NCI-H2081 (cell line): Measurements from ENCODE around the gene SLC17A4.
A peak's percentile ranks its signal among the peaks of the same experiment; 100 is the strongest.

Source experiments
- DNase-seq, 2 experiments: peaks; one replicate each; lab custom pipeline; 2025; lab: John Stamatoyannopoulos, UW

Gene SLC17A4

DNA sequence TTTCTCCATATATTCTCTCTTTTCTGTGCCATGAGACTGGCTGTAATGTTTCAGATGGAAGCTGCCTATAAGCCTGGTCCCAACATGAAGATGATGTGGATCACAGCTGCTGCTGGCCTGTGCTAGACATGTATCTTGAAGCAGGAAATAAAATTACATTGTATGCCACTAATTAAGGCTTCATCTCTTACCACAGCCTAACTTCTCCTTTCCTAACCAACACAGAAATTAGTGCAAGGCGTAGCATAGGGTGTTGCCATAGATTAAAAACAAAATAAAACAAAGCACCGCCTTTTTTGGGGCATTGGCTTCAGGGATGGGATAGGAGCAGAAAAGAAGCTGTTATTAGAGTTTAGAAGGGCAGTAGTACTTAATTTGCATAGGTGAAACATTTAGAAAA, 4.7 kb upstream of the SLC17A4 start:
- no peak for DNase-seq

- DNase-seq = peak in 1 of 2 experiments; percentile 8
Measured at GRCh38 chr6:25750906-25751305, 3.6 kb upstream of the SLC17A4 start.

DNA sequence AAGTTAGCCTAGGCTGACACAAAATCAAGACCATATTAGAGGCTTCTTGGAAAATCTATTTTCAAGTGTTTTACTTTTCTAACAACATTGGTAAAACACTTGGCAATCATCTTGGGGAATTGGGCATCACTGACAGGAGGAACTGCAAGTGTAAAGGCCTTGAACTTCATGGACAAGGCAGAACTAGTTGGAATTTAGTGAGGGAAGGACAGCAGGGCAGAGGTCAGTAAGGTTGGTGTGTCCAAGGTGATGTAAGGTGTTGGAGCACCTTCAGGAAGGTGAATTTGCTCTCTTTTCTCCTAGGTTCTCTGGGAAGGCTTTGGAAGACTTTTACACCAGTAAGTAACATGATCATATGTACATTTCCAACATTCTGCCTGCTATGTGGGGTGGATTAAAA, 1.5 kb upstream of the SLC17A4 start:
- DNase-seq = no peak

GRCh38 chr6:25755483-25755882, 941 bp downstream of the SLC17A4 start:
- DNase-seq = no peak

DNA sequence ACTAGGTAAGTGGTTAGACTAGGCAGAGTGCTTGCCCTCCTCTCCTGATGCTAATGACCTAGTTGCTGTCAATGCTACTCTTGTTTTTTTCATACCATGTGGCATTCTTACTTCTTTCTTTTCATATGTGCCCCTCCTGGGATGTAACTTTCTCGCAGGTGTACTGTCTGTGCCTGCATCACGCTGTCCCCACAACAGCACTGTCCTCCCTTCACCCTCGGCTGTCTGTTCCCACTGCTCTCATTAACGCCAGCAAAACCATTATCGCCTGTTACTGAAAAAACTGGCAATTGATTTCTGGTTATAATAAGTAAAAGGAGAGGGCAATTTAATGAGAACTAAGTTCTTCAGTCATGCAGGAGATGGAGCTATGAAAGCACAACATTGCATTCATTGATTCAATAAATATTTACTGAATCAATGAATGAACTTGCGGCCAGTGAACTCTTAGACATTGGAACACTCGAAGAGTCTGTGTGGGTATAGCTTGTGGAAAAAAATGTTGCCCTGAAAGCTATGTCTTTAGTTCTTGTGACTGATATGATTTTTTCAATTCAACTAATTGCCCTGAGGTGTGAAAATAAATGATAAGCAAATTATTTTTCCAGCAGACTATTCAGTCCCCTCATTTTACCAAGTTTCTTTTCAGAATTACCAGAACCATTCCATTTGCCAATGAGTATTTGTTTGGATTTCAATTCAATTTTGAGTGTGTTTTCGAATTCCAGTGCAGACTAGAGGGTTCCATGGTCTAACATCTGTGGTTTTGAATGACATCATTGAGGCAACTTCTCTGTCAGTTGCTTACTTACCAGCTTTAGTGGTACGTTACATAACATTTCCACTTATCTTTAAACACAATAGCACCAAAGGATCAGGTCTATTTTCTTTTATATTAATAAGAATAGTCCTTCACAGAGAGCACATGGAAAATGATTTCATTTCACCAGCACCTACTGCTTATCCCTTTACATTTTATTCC, 2.1 kb downstream of the SLC17A4 start:
- no peak for DNase-seq

DNA sequence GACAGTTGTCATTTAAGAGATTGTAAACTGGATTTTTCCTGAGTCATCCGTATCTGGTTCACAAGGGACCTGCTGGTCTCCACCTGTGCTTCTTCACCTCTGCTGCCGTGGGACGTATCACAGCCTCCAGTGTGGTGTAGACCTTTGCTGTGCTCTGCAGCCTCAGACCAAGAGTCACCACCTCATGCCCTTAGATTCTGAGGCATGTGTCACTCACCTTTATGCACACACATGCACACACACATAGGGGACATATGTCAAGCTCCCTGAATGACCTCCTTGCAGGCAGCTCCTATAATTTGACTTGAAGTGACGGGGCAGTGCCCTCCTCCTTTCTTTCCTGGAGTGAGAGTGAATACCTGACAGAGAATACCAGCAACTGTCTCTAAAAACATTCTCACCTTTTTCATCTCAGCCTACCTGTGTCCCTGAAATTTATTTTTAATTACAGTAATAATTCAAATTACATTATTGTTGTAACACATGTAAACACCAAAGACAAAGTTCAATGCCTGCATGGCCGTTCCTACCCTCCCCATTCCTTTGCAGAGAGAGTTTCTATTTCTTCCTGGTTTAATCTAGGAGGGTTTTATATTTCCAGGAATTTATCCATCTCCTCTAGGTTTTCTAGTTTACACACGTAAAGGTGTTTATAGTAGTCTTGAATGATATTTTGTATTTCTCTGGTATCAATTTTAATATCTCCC, 3.5 kb downstream of the SLC17A4 start:
- DNase-seq = no peak

DNA sequence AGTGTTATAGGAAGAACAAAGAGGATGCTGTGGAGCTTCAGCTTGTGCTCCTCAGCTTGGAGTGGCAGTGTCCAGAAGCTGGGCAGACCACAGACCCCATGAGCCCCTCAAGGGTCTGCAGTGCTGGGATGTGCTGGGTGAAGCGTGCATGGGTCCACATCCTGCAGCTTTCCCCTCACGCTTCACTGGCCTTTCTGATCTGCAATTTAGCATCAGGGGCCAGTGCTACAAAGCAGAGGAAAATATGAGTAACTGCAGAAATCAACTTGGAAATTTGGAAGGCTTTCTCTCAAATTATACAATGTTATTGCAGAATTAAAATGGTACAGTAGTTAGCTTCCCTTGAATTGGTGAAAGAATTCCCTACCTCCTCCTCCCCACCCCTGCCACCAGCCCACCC, 10.1 kb downstream of the SLC17A4 start:
- DNase-seq = no peak

DNA sequence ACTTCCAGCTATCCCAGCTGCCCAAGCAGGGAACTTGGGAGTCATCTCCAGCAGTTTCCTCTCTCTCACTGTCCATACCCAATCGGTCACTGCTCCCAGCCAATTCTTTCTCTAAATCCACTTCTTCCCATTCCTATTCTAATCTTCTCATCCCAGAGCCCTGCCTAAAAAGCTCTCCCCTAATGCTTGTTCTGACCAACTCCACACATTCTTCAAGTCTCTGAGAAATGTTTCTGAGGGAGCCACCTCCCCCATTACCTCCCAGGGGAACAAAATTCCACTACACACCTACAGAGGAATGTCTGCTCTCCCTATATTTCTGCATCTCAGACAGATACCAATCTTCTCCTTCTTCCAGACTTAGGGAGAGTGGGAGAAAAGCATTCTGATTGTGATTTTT, 14.0 kb downstream of the SLC17A4 start:
- DNase-seq = no peak

DNA sequence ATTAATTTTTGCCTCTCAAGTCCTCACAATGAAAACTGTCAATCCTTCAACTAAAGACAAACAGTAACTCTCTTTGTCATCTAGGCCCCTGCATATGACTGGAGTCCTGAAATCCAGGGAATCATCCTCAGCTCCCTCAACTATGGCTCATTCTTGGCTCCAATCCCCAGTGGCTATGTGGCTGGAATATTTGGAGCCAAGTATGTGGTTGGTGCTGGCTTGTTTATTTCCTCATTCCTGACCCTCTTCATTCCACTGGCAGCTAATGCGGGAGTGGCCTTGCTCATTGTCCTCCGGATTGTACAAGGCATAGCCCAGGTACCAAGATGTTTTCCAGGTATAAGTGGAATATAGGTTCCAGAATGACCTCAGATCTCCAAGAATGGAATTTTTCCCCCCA, 15.4 kb downstream of the SLC17A4 start:
- no peak for DNase-seq

GRCh38 chr6:25774120-25774715, 19.7 kb downstream of the SLC17A4 start:
- DNase-seq = no peak

DNA sequence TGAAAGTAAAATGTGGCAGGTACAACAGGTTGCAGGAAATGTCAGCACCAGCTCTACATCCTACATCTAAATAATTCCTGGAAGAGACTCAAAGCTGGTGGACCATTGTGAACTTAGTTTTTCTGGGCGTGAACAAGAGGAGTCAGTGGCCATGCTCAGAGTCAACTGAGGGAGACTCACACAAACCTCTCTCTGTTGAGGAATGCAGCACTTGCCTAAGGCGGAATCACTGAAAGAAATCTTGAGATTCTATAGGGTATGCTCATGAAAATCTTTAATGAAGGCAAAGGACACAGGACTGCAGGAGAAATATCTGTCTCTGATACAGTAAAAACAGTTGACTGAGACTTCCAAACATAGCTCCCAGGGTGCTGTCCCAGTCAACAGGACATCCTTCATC, 22.5 kb downstream of the SLC17A4 start:
- DNase-seq = no peak

GRCh38 chr6:25777856-25778649, 23.5 kb downstream of the SLC17A4 start:
- no peak for DNase-seq

DNA sequence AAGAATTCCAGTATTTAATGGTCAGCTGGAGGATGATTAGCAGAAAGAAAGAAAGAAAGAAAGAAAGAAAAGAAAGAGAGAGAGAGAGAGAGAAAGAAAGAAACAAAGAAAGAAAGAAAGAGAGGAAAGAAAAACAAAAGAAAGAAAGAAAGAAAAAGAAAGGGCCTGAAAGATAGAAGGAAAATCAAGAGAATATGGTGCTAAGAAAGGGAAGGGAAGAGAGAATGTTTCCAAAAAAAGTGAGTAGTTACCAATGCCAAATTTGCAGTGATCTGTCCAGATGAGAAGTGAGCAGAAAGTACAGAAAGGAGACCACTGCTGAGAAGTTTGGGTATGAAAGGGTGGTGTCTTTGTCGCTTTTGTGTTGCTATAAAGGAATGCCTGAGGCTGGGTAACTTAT, 26.6 kb downstream of the SLC17A4 start:
- DNase-seq = no peak

DNA sequence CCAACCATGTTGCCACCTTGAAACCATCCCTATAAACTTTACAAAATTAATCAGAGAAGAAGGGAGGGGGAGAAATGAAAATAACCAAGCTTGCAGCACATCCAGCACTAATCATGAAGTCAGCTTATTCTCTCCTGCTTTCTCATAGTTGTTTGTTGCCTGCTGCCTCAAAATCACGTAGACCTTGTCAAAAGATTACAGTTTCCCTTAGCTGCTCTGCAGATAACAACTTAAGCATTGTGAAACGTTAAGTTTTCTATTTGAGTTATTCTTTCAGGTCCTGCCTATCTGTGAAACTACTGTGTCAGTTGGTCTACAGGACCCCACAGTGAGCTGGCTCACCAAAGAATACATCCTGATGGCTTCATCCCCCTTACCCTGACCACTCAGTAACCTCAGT, 32.9 kb downstream of the SLC17A4 start:
- no peak for DNase-seq

GRCh38 chr6:25788305-25788922, 33.9 kb downstream of the SLC17A4 start:
- peak; percentile 4 to 35 for DNase-seq

GRCh38 chr6:25789475-25789874, 34.9 kb downstream of the SLC17A4 start:
- no peak for DNase-seq

DNA sequence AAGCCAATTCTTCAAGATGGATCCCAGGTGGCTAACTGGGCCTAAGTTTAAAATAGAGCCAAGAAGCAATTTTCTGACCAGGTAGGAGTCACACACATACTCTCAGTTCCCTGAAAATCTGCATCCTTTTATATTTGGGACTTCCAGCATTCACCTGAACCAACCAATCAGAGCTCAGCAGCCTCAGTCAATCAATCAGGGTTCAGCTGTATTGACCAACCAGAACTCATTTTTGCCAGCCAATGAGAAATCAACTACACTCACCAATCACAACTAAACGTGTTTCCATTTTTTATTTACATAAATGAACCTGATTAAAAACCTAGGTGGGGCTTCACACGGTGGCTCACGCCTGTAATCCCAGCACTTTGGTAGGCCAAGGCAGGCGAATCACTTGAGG, 37.5 kb downstream of the SLC17A4 start:
- no peak for DNase-seq

GRCh38 chr6:25793970-25794369, 39.4 kb downstream of the SLC17A4 start:
- no peak for DNase-seq

DNA sequence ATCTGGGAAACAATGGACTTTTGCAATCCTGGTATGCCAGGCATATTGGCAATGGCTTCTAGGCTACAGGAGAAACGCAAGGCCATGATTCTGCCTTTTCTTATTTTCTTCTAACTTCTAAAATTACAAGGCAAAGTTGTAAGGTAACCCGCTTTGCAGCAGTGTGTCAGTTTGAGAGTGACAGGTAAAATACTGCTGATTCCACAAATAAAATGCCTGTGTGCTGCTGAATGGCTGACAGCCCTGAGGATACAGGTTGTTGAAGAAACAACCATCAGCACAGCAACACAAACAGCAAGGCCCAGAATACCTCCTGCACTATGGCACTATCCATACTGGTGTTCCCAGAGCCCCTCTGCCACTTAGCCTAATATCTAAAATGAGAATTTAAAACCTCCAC, 40.2 kb downstream of the SLC17A4 start:
- peak; percentile 3 to 54 for DNase-seq

DNA sequence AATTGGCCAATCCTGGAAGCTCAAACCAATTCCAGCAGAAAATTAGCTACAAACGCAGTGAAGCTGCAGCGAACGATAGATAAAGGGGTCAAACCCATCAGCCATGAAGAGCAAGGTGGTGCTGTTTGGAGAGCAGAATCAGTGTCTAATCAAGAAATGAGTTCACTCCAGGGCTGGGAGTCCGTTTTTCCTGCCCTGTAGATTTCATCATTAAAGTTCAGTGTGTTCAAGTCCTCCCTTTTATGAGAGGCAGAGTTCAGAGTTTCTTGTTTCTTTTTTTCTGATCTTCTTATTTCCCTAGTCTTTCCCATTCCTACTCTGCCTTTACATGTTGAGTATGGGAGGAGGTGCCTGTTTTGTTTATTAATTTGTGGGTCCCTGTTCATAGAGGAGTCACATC, 46.9 kb downstream of the SLC17A4 start:
- no peak for DNase-seq

GRCh38 chr6:25804804-25805203, 50.3 kb downstream of the SLC17A4 start:
- no peak for DNase-seq

DNA sequence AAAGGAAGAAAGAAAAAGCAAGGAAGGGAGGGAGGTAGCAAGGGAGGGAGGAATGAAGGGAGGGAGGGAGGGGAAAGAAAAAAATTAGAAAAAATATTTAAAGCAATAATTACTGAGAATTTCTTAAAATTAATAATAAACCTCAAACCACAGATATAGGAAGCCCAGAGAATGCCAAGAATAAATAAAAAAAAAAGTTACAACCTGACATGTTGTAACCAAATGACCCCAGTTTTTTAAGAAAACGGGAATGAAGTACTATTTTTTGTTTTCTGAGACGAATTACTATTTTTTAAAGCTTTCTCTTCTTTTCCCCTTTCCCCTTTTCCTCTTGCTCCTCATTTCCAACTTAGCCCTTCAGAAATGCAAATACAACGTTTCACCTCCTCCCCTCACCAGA, 60.7 kb downstream of the SLC17A4 start:
- DNase-seq = no peak
